Right cardiac atrium (tissue), 5 donors: Measurements from ENCODE around the gene LIPC. TPM values are rescaled to one million over a fixed set of nuclear protein-coding genes. Genes with fewer than 3 reads are reported as not detected.

ENCODE experiments used
- ATAC-seq, 2 donors: fragments of 200-7000 bp; cut with Tn5 transposase; one replicate each; pipeline versions ENCODE4 v1.8.0 to v1.9.1; 2020; ENCODE audit warnings: moderate library complexity in 2 of 2, mild to moderate bottlenecking in 1 of 2
- DNase-seq, 3 donors: peaks; one replicate each; pipeline ENCODE4 v3.0.0-alpha.2; 2020
- H3K27ac ChIP-seq: one replicate; pipeline ENCODE4 v1.5.1; 2013; ENCODE audit warnings: mild to moderate bottlenecking, low read length, control low read depth, moderate library complexity
- H3K27me3 ChIP-seq: one replicate; pipeline ENCODE4 v1.6.1; 2013; ENCODE audit not compliant: control insufficient read depth, insufficient read depth
- H3K4me1 ChIP-seq: one replicate; pipeline ENCODE4 v1.6.1; 2013; ENCODE audit warnings: low read length; ENCODE audit not compliant: control insufficient read depth, insufficient read depth
- H3K4me3 ChIP-seq: one replicate; pipeline ENCODE4 v1.5.1; 2013; ENCODE audit warnings: low read length, control low read depth
- H3K9me3 ChIP-seq: one replicate; pipeline ENCODE4 v1.6.1; 2013; ENCODE audit warnings: low read length; ENCODE audit not compliant: control insufficient read depth
- WGBS: extraction: QIAGEN DNeasy Blood & Tissue Kit; methylation state at CpG from one replicate; pipeline ENCODE4 v1.1.7; 2013; 5-methylcytosine and 5-hydroxymethylcytosine counted together
- intact Hi-C, 4 donors: fragments of 100-400 bp; cut with DNase I; formaldehyde crosslinking; loops; one replicate each; pipeline versions ENCODE4 v1.11.0 to v1.14.0; 2022 to 2023
- polyA plus RNA-seq: library from polyadenylated mRNA; stranded (reverse); fragments of 200-250 nt; gene quantifications from one replicate; pipeline ENCODE4 v1.2.3, GENCODE V29; 2013
- total RNA-seq, 4 donors: library from RNA; stranded (reverse); fragmentation: NEBNext Ultra II Directional; extraction: Animal tissue kit (Norgen Biotek cat#: 25700); gene quantifications; one replicate each; pipeline ENCODE4 v1.2.1, GENCODE V29; 2021
- donor health status: healthy with polysubstance abuse.
- donor health status: DM: no; HTN: yes; CAD: no.
- donor health status: DM: no; HTN: no; CAD: no.
- donor health status: DM: no; HTN: yes; CAD: no; lungs with severe emphysema.
- donor health status: DM: yes; HTN: yes; CAD: no.

Gene LIPC
- total and polyA plus RNA-seq, 5 donors, result 0.61 to 1.1 (median 0.88) TPM

- H3K27me3 ChIP-seq, result no peaks in the 10 kb centered on the region
- DNase-seq (no peak), ATAC-seq (no peak)
- intact Hi-C loops, result no loop called here
- H3K4me1 ChIP-seq, result peaks cover 33% of the 10 kb centered on the region
- no peak overlapping the region for H3K27ac ChIP-seq
- 63% methylated on average over 7 of the region's 7 CpGs for WGBS
- H3K4me3 ChIP-seq, result no peak overlapping the region
- H3K9me3 ChIP-seq, result no peaks in the 10 kb centered on the region
Measured at GRCh38 chr15:58444056-58444455, 12.3 kb downstream of the LIPC start.

GRCh38 chr15:58444658-58445332 lies 13.0 kb downstream of the LIPC start:
- Histone ChIP-seq H3K27me3 (no peaks in the 10 kb centered on the region), H3K27ac (peak overlapping the region; percentile 12), H3K9me3 (no peaks in the 10 kb centered on the region), H3K4me1 (peaks cover 29% of the 10 kb centered on the region), H3K4me3 (no peak overlapping the region)
- 62% methylated on average over 11 of the region's 11 CpGs for WGBS
- ATAC-seq (peak; percentile 16 to 45), DNase-seq (peak; percentile 69 to 73 (median 73))
- intact Hi-C loops, result no loop called here

- H3K4me3 ChIP-seq, result no peak overlapping the region
- intact Hi-C loops, result no loop called here
- no peak overlapping the region for H3K27ac ChIP-seq
- DNase-seq, result no peak
- no peaks in the 10 kb centered on the region for H3K9me3 ChIP-seq
- no peak for ATAC-seq
- peaks cover 23% of the 10 kb centered on the region for H3K4me1 ChIP-seq
- H3K27me3 ChIP-seq, result no peaks in the 10 kb centered on the region
- WGBS, result 89% methylated on average over 6 of the region's 6 CpGs
Measured at GRCh38 chr15:58445865-58446264, 14.1 kb downstream of the LIPC start.

GRCh38 chr15:58446521-58446920 lies 14.7 kb downstream of the LIPC start:
- Histone ChIP-seq H3K27ac (no peak overlapping the region), H3K4me1 (peaks cover 20% of the 10 kb centered on the region), H3K27me3 (no peaks in the 10 kb centered on the region), H3K9me3 (no peaks in the 10 kb centered on the region), H3K4me3 (no peak overlapping the region)
- intact Hi-C loops, result no loop called here
- WGBS, result 97% methylated on average over 5 of the region's 5 CpGs
- no peak for ATAC-seq
- no peak for DNase-seq

GRCh38 chr15:58447271-58448010 lies 15.7 kb downstream of the LIPC start:
- ATAC-seq, result peak in 1 of 2 donors; percentile 22
- 72% methylated on average over 10 of the region's 10 CpGs for WGBS
- DNase-seq, result peak in 1 of 3 donors; percentile 59
- intact Hi-C loops, result no loop called here
- Histone ChIP-seq H3K4me1 (peaks cover 14% of the 10 kb centered on the region), H3K4me3 (no peak overlapping the region), H3K27ac (peak overlapping the region; percentile 32), H3K9me3 (no peaks in the 10 kb centered on the region), H3K27me3 (no peaks in the 10 kb centered on the region)

GRCh38 chr15:58448331-58448730 lies 16.5 kb downstream of the LIPC start:
- ATAC-seq (no peak), DNase-seq (no peak)
- 91% methylated on average over 5 of the region's 5 CpGs for WGBS
- Histone ChIP-seq H3K27me3 (no peaks in the 10 kb centered on the region), H3K4me1 (peaks cover 14% of the 10 kb centered on the region), H3K27ac (no peak overlapping the region), H3K9me3 (no peaks in the 10 kb centered on the region), H3K4me3 (no peak overlapping the region)
- intact Hi-C loops, result no loop called here

- H3K9me3 ChIP-seq, result no peaks in the 10 kb centered on the region
- H3K27ac ChIP-seq, result no peak overlapping the region
- H3K27me3 ChIP-seq, result no peaks in the 10 kb centered on the region
- 78% methylated on average over 10 of the region's 10 CpGs for WGBS
- ATAC-seq (no peak), DNase-seq (no peak)
- H3K4me1 ChIP-seq, result peaks cover 14% of the 10 kb centered on the region
- H3K4me3 ChIP-seq, result no peak overlapping the region
- intact Hi-C loops, result no loop called here
Measured at GRCh38 chr15:58448906-58449305, 17.1 kb downstream of the LIPC start.

GRCh38 chr15:58451826-58452225 lies 20.0 kb downstream of the LIPC start:
- H3K4me1 ChIP-seq, result peaks cover 5% of the 10 kb centered on the region
- no peak for DNase-seq
- H3K27me3 ChIP-seq, result no peaks in the 10 kb centered on the region
- no peak overlapping the region for H3K4me3 ChIP-seq
- no peaks in the 10 kb centered on the region for H3K9me3 ChIP-seq
- WGBS, result 89% methylated on average over 6 of the region's 6 CpGs
- H3K27ac ChIP-seq, result no peak overlapping the region
- no peak for ATAC-seq
- intact Hi-C loops, result no loop called here

GRCh38 chr15:58452775-58453174 lies 21.0 kb downstream of the LIPC start:
- no peak overlapping the region for H3K27ac ChIP-seq
- DNase-seq (no peak), ATAC-seq (no peak)
- H3K4me1 ChIP-seq, result peaks cover 5% of the 10 kb centered on the region
- intact Hi-C loops, result no loop called here
- H3K4me3 ChIP-seq, result no peak overlapping the region
- 97% methylated on average over 4 of the region's 4 CpGs for WGBS
- H3K9me3 ChIP-seq, result no peaks in the 10 kb centered on the region
- no peaks in the 10 kb centered on the region for H3K27me3 ChIP-seq

GRCh38 chr15:58453931-58454793 lies 22.4 kb downstream of the LIPC start:
- WGBS, result 86% methylated on average over 5 of the region's 5 CpGs
- Histone ChIP-seq H3K27me3 (no peaks in the 10 kb centered on the region), H3K9me3 (no peaks in the 10 kb centered on the region), H3K4me1 (peaks cover 2% of the 10 kb centered on the region), H3K4me3 (no peak overlapping the region), H3K27ac (no peak overlapping the region)
- DNase-seq, result no peak
- intact Hi-C loops, result no loop called here
- no peak for ATAC-seq

GRCh38 chr15:58454950-58455401 lies 23.2 kb downstream of the LIPC start:
- no peak for ATAC-seq
- no peak overlapping the region for H3K27ac ChIP-seq
- H3K27me3 ChIP-seq, result no peaks in the 10 kb centered on the region
- H3K4me3 ChIP-seq, result no peak overlapping the region
- peaks cover 2% of the 10 kb centered on the region for H3K4me1 ChIP-seq
- no peak for DNase-seq
- 76% methylated on average over 3 of the region's 3 CpGs for WGBS
- H3K9me3 ChIP-seq, result no peaks in the 10 kb centered on the region
- intact Hi-C loops, result no loop called here
